Stimulated activated naive CD4-positive, alpha-beta T cell (primary cell): ENCODE measurements around the gene GRAMD4.
A peak's percentile ranks its signal among the peaks of the same experiment; 100 is the strongest.

Experiments used
- DNase-seq, 6 experiments: peaks; one replicate each; lab custom pipeline; 2025; lab: John Stamatoyannopoulos, UW

Gene GRAMD4

DNA sequence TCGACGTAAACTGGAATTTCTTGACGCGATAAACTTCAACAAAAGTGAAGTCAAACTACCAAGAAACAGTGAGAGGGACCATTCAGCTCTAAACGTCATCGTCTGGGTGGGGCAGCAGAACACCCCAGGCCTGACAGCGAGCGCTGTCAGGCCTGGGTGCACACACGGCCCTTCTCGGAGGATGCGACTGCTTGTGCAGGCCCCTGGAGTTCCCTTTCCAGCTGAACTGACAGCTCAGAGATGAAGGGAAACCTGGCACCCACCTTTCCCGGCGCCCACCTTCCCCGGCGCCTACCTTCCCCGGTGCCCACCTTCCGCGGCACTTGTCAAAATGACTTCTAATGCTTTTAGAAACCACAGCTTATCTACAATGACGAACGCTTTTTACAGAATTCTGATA is 70.0 kb downstream of the GRAMD4 start:
- no peak for DNase-seq

DNA sequence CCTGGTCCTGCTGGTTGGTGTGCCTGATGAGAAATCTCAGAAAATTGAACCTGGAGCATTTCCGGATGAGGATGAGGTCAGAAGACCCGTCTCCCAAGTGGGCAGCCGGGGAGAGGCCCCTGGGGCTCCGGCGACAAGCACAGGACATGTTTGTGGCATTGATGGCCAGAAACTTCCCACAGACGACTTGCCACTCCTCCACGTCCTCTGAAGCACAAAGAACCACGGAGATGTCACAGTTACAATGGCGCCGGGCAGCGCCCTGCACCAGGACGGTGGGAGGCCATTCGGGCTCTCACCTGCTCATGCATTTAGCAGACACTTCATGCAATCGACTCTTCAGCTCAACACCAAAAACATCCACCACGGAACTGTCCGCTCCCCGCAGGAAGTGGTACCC is 71.4 kb downstream of the GRAMD4 start:
- no peak for DNase-seq

DNA sequence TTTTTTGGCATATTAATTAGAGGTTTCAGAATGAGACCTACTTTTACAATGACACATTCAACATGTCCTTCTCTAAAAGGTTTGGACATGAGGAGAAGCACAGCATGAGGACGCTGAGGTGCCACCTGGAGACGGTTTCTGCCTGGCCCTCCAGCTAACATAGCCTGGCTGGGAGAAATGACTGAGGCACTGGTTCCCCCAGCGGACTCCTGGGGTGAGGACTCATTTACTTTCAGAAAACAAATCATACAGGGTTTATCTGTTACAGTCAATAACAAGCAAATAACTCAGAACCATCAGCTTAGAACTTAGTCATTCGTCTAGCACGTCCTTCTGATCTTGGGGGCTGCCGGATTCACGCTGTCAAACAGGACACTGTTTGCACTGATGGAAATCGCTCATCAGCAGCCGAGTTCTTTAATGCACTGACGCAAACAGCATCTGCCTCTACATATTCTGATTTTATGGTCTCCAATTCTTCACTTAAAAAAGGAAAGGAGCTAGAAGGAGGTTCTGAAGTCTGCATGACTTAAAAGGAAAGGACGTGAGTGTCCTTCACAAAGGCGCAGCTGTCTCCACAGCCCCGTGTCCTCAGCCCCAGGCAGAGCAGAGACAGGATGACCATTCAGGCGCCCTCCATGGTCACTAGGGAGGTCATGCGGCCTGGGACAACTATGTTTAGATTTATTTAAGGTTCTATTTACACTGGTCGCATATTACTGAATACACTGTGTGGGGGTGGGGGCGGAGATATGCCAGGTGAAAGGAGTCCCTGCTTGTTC is 73.6 kb downstream of the GRAMD4 start:
- DNase-seq, result no peak

DNA sequence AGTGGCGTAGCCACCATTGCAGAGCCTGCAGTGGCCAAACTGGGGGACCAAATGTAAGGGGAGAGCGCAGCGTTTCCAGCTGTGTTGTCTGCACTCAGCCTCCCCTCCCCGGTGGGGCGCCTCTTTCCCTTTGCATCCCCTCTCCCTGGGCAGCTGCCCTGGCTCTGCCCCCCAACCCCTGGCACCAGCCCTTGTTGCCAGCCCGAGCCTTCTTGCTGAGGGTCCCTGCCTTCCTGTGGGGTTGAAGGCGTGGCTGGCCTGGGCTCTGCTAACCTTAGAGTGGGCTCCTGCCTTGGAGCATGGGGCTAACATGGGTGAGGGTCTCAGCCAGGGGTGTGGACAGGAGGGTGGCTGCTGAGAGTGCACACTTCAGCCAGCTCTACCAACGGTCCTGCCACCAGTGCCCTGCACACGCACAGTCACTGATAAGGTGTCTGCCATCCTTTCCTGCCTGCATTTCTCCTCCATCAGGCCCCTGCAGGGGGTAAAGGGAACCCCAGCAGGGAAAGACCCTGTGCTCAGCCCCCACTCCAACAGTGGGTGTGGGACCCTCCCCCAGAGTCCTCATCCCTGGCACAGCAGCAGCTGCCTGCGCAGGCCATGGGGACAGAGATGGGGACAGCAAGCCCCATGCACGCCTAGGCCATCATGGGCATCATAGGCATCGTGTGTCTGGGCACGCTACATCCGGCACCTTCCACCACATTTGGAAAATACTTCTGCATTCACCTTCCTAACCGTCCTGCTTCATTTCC is 74.4 kb downstream of the GRAMD4 start:
- DNase-seq, result no peak

DNA sequence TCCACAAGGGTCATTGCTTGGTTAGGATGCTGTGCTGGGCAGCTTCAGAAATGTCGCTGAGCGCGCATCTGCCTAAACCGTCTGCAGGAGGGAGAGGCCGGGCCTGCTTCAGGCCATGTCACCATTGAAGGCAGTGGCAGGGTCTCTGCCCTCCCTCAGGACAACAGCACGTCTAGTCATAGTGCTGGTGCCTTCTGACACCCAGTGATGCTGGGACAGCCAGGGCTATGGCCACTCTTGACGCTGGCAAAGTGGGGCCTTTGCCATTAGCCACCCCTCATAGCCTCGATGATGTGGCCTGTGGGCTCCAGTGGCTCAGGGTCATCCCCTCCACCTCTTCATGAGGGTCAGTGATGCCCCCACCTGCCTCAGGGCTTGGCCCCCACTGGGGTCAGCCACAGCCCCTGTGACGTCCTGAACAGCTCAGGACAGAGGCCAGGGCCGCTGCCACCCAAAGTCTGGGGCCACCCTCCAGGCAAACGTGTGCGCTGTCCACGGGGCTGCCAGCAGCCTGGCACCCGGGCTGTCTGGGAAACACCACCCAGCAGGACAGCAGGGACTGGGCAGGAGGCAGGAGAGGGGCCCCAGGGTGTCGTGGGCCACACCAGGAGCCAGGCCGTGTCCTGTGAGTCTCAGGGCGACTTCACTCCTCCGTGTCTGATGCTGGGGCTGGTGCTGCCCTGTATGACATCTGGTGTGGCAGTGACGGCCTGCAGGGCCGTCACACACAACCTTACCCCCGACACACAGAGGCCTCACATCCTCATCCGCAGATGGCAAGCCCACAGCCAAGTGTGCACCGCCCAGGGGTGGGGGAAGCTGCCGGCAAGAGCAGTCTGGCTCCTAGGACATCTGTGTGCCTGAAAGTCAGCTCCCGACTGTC is 75.4 kb downstream of the GRAMD4 start:
- DNase-seq, result no peak

DNA sequence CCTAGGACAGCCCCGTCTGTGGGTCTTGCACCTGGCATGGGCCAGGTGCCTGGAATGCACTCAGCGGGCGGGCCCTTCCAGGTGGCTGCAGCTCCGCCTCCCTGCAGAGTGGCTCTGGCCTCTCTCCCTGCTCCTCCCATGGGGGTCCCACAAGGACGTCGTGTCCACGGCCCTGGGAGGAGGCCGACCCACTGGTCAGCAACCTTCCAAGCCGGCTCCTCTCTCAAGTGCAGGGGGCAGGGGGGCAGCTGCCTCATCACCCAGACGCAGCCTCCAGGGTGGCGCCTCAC is 76.0 kb downstream of the GRAMD4 start:
- no peak for DNase-seq

DNA sequence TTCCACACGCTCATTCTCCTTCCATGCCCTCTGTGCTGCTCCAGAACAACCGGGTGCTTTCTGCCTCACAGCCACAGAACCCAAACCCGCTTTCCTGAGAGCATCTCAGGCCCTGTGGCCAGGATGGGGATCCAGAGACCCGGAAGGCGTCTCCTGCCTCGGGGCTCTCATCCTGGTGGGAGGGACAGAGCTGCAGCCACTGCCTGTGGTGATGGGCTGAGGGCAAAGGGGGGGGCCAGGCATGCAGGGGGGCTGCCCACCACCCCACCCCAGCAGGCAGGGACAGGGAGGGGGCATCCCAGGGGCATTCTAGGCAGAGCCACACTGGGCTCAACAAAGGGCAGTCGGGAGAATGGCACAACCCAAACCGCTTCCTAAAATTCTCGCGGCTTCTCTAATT is 76.4 kb downstream of the GRAMD4 start:
- no peak for DNase-seq

DNA sequence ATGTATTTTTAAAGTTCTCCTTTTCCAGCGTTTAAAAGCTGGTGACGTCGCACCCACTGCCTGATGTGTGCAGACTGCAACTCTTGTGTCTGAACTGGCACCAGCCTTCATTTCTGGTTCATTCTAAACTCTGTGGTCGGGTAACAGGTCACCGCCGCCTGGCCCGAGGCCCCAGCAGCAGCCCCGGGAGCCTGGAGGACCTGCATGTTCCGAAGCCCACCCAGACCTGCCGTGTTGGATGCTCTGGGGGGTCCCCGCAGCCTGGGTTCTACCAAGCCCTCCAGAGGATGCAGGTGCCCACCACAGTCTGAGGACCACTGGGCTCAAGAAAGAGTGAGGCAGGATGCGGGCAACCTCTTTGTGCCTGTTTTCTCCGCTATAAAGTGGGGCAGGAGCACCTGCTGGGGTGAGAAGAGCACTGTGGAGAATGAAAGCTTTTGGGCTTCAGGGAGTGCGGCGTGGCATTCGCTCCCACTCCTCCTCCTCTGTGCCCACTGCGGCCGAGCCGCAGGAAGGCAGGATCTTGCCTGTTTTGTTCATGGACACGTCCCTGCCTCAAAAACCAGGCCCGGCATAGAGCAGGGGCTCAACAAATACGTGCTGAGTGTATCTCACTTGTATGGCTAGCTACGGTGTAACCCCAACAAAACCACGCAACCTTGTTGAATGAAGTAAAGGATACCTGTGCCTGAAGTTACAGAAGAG is 77.8 kb downstream of the GRAMD4 start:
- no peak for DNase-seq

DNA sequence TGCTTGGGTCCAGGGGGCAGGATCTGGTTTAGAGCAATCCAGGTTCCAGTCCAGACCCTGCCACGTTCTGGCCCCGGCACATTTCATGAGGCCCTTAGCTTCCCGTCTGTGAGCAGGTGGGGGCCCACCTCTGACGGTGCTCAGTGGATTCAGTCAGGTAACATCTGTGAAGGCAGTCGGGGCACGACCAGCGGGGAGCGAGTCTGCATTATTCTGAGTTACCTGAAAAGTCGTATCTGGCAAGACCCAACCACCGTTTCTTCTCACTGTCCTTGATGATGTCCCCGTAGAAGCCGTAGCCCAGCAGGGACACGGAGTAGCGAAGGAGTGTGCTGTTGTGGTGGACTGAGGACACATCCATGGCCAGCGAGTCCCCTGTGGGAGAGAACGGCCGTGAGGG is 78.9 kb downstream of the GRAMD4 start:
- no peak for DNase-seq

DNA sequence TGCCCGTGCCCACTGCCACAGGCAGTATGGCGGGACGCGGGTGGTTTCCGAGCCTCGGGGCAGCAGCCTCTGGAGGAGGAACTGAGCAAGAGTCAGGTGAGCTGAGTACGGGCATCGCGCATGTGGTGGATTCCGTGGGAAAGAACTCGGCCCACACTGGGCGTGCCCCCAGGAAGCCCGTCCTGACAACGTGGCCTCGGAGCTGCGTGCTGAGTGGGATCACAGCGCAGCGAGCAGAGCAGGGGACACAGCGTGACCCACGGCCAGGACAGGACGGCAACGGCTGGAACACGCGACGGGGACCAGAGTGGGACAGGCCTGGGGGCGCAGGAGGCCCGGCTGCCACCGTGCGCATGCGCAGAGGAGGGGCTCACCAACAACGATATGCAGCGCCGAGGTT is 81.1 kb downstream of the GRAMD4 start:
- DNase-seq, result no peak

DNA sequence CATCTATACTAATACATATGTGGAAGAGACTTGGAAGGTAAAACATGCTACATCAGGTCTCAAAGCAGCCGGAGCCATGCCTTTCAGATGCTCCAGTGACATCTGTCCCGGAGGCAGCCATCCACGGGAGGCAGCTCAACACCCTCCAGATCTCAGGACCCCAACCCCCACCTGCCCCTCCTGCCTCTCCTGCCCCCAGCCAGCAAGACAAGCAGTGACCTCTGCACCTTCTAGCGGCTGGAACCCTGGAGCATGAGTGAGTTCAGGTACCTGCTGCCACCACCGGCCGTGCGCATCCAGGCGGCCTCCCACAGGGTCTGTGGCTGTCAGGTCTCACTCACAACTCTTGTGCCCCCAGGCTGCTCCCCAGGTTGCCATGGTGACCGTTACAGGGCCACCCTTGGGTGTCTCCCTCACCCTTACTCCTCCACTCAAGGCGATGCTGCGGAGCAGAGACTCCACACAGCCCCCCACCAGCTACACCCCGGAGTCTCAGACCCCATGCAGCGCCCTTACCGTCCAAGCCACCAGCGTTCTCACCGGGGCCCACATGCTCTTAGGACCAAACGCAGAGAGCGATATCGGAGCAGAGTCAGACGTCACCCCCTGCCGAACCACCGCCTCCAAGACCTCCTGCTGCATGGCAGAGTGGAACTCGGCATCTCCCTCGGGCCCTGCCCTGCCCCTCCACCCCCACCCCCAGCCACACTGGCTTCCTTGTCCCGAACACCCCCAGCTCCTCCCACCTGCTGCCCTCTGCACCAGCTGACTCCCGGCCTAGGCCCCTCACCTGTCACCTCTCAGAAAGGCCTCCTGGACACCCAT is 83.2 kb downstream of the GRAMD4 start:
- no peak for DNase-seq

DNA sequence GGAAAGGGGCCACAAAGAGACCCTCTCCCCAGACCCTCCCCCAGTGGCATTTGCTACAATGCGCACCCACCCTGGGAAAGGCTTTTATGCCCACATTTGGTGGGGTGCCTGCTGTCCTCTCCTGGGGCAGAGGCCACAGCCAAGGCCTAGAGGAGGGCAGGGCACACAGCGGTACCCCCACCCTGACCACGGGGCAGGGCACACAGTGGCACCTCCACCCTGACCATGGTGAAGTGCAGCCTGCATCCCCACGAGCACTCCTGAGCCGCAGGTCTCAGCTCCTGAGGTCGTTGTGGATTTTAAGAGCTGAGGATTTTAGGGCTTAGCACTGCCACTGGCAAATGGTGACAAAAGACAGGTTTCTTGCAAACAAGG is 83.8 kb downstream of the GRAMD4 start:
- DNase-seq, result no peak

DNA sequence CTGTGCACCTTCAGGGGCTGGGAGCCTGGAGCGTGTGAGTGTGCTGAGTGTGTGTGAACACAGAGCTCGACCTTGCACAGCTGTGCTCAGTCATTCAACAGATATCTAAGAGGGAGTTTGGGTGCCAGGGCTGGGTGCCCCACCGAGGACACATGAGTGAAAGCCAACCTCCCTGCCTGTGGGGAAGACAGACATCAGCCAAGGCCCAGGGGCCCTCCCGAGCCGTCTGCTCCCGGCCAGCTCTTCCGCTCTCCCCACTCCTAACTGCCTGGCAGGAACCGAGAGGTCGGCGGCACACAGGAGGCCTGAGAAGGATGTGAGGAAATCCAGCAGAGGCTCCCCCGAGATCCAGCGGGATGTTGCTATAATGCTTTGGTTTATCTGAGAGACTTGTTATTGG is 85.9 kb downstream of the GRAMD4 start:
- DNase-seq, result no peak

DNA sequence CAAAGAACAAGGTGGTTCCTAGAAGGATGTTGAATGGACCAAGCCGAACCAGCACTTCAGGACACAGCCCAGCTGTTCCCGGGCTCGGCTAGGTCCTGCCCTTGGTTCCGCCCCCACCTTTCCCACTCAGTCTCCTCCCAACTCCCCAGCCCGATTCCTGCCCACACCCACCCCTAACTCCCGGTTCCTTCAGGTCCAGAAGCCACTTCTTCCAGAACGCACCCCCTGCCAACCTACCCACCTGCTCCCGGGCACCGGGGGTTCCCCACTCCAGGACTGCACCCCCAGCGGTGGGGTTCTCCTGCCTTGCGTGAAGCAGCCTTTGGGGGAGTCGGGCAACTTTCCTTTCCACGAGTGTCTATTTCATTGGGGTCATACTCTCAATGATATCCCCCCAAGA is 87.1 kb downstream of the GRAMD4 start:
- peak in 1 of 6 experiments; percentile 7 for DNase-seq

DNA sequence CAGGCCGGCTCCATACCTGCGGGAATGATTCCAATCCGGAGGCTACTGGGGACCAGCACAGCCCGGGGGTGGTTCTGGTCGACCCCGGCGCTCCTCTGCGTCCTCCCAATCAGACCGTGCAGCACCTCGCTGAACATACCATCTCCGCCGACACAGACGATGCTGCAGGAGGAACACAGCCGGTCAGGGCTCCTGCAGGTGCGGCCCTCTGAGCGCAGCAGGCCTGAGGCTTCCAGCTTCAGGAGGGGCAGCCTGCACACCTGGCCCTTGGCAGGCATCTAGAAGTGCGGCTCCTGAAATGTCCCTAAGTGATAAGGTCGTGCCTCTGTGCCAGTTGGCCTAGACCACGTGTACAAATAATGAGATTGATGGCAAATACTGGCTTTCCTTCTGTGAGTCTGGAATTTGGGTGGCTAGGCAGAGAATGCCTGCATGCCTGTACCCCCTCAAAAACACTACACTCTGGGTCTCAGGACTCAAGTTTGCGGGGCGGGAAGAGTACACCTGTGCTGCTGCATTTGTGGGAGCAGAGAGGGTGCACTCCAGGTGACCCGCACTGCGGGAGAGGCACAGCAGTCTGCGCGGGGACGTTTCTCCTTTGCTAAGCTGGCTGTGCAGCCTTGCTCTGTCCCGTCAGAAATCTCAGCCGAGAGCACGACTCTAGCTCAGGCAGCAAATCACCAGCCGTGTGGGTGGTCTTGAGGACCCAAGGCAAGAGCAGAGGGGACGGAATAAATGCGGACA is 87.8 kb downstream of the GRAMD4 start:
- no peak for DNase-seq

DNA sequence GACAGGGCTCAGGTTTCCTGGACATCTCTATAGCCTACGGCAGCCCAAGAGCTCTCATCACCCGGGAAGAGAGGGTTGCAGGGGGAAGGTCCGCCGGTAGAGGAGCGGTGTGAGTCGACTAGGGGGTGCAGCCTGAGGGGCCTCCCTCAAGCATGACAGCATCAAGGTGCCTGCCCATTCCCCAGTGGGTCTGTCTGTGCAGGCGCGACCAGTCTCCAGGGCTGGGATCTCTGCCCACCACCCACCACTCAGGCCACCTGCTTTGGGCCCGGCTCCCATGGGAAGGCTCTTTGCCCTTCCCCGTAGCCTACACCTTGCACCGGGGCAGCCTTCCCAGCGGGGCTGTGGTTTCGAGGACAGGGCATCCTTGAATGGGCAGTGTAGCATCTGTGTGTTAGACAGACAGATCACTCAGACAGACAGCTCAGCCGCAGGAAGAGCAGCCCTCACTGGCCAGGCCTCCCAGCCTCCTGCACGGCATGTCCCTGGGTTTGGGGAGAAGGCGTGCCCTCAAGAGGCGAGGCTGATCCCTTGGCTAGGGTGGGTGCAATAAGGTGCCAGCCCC is 88.7 kb downstream of the GRAMD4 start:
- DNase-seq, result no peak

DNA sequence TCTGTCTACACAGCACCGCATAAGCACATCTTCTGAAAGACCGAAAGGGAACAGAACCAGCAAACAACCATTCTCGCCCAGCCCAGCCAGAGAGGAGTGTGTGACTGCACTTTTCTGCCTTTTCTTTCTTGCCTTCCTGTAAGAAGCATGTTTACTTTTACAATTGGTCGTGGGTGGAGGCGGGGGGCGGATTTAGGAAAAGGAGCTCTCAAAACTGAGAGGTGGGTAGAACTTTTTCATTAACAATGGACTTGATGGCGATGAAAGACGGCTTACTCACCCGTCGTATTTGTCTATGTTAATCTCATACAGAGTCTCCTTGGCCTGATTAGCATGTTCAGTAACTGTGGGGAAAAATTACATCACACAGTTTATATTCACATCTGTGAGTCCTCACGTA is 90.6 kb downstream of the GRAMD4 start:
- DNase-seq, result no peak

DNA sequence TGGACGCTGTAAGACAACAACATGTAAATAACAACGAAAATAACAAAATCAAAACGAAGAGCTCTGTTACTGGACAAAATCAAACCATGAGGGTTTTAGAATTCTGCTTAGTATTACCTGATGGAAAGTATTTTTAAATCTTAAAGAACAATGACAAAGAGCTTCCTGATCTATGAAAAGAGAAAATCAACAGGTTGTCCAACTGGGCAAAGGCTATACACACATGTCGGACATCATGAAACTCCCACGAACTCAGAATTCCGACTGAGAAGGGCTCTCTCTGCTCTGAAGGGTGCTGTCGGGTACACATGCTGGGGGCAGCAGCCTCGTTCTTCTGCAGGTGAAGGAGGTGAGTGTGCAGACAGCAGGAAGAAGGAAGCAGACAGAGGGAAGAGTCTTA is 92.1 kb downstream of the GRAMD4 start:
- no peak for DNase-seq

DNA sequence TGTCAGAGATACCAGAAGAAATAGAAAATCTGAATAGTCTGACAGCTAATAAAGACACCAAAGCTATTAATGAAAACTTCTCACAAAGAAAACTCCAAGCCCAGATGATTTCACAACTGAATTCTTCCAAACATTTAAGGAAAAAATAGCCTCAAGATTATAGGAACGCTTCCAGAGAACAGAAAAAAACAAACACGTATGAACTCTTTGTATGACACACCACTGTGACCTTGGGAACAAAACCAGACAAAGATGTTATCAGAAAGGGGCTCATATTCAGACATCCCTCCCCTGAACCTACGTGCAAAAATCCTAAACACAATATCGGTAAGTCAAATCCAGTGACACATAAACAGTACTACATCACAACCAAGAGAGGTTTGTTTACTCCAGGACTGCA is 94.4 kb downstream of the GRAMD4 start:
- no peak for DNase-seq

DNA sequence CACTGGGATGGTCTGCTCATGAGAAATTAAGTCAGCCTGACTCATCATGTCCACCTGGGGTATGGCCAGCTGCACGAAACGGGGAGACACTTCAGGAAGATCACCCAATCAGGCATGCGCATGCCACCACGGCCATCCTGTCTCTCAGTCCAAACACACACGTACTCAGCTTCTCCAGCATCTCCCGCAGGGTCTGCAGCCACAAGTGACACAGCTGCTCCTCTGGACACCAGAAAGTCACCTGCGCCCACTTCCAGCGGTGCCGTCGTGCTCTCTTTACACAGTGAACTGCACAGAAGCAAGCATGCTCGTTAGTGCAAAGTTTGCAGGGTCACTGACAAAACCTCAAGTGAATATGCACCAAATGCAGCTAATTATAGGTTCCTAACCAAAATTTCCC is 99.7 kb downstream of the GRAMD4 start:
- DNase-seq, result no peak
